GM18498 (cell line): ENCODE results near the gene DTYMK.
"Not testable (repeated sequence)": the region's sequence is repeated elsewhere in the genome, so short reads cannot be mapped to it uniquely, and the experiment has no call there.

Source experiments
- ATAC-seq: cut with Tn5 transposase; IDR thresholded peaks from one replicate; pipeline ENCODE4 v1.9.1; 2021; ENCODE audit warnings: mild to moderate bottlenecking, moderate library complexity; ENCODE audit not compliant: unreplicated experiment

DTYMK gene

GRCh38 chr2:241686650-241687425 lies at the start of gene DTYMK:
TSS of gene DTYMK (minus strand) at chr2:241686815. CDS start at chr2:241686783, 32 bp downstream.
- peak; percentile 96 for ATAC-seq

GRCh38 chr2:241736111-241736510 lies 49.5 kb upstream of the DTYMK start:
- no peak for ATAC-seq

- peak; percentile 88 for ATAC-seq
These were observed 48.0 kb upstream of the DTYMK start, which contains the start of gene D2HGDH for GRCh38 chr2:241734467-241735208. TSS of gene D2HGDH (plus strand) at chr2:241734630. CDS start at chr2:241735225, 595 bp downstream.

GRCh38 chr2:241734208-241734466 lies 47.5 kb upstream of the DTYMK start:
- ATAC-seq = peak; percentile 23

- ATAC-seq = no peak
These were observed 47.0 kb upstream of the DTYMK start for GRCh38 chr2:241733391-241734207.

- not testable (repeated sequence) for ATAC-seq
These were observed 46.0 kb upstream of the DTYMK start for GRCh38 chr2:241732513-241733186.

- ATAC-seq = no peak
These were observed 44.2 kb upstream of the DTYMK start for GRCh38 chr2:241730671-241731293.

- no peak for ATAC-seq
These were observed 43.3 kb upstream of the DTYMK start for GRCh38 chr2:241729868-241730267.

- ATAC-seq = no peak
These were observed 42.0 kb upstream of the DTYMK start for GRCh38 chr2:241728627-241729026.

GRCh38 chr2:241728000-241728399 lies 41.4 kb upstream of the DTYMK start:
- no peak for ATAC-seq

- no peak for ATAC-seq
These were observed 39.8 kb upstream of the DTYMK start for GRCh38 chr2:241726459-241726858.

GRCh38 chr2:241724975-241725870 lies 38.6 kb upstream of the DTYMK start:
- ATAC-seq = no peak

GRCh38 chr2:241724259-241724974 lies 37.8 kb upstream of the DTYMK start:
- no peak for ATAC-seq

GRCh38 chr2:241722896-241723454 lies 36.4 kb upstream of the DTYMK start:
- ATAC-seq = no peak

- ATAC-seq = no peak
These were observed 35.2 kb upstream of the DTYMK start for GRCh38 chr2:241721852-241722251.

- no peak for ATAC-seq
These were observed 33.9 kb upstream of the DTYMK start for GRCh38 chr2:241720560-241720959.

GRCh38 chr2:241720099-241720498 lies 33.5 kb upstream of the DTYMK start:
- no peak for ATAC-seq

- no peak for ATAC-seq
These were observed 32.5 kb upstream of the DTYMK start for GRCh38 chr2:241719093-241719492.
